ENCODE data around the gene HS6ST2.
"Not testable (repeated sequence)": the region's sequence is repeated elsewhere in the genome, so short reads cannot be mapped to it uniquely, and the experiment has no call there.

HS6ST2 gene

DNA sequence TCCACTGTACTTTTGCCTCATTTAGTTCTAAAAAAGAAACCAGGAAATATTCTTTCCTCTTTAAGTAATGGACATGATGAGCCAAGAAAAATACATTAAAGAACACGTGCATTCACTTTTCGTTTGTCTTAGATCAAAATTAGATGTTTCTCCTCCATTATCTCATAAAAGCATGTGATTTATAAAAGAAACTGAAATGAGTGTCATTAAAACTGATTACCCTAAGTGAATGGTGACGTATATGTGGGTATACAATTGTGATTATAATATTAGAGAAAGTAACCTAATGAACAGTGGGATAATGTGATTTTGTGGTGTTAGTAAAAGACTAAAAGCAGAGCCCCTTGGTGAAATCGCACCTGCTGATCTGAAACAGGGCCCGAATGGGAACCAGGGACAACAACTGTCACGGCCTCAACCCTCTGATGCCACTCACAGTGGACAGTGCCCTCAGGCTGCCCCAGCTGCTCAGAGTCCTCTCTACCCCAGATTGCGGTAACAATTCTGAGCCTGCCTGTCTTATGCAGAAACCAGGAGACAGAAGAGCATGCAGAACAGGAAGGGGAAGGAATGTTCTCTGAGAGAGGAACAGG lies 25.7 kb upstream of the HS6ST2 start:
- no peaks in the 10 kb centered on the region for H3K79me2 ChIP-seq (ENCODE audit: control insufficient read depth, low read length)
- no peaks in the 10 kb centered on the region for H3K9me3 ChIP-seq (ENCODE audit: control insufficient read depth, insufficient read depth, low read length)
- no peak overlapping the region for H3K27ac ChIP-seq (ENCODE audit: low read depth, low read length)
- H3K27me3 ChIP-seq (ENCODE audit: control insufficient read depth, low read length), result no peaks in the 10 kb centered on the region
- H3K9me2 ChIP-seq (replicated peaks; ENCODE audit: control insufficient read depth, low read length), result no peaks in the 10 kb centered on the region
- H3K4me2 ChIP-seq (ENCODE audit: low read length), result no peak overlapping the region
- no peaks in the 10 kb centered on the region for H4K20me1 ChIP-seq (ENCODE audit: control insufficient read depth, insufficient read depth, low read depth, low read length)
- no peaks in the 10 kb centered on the region for H3F3A ChIP-seq (ENCODE audit: control insufficient read depth, insufficient read depth)
- H3K4me1 ChIP-seq (ENCODE audit: control insufficient read depth, low read length), result no peaks in the 10 kb centered on the region
- H3K36me3 ChIP-seq (ENCODE audit: control insufficient read depth, low read length), result no peaks in the 10 kb centered on the region
- TF ChIP-seq EZH2phosphoT487 (IDR thresholded peaks at IDR 0.05; ENCODE audit: borderline replicate concordance, low read length), result no peak
- TF ChIP-seq, protein P1, sequence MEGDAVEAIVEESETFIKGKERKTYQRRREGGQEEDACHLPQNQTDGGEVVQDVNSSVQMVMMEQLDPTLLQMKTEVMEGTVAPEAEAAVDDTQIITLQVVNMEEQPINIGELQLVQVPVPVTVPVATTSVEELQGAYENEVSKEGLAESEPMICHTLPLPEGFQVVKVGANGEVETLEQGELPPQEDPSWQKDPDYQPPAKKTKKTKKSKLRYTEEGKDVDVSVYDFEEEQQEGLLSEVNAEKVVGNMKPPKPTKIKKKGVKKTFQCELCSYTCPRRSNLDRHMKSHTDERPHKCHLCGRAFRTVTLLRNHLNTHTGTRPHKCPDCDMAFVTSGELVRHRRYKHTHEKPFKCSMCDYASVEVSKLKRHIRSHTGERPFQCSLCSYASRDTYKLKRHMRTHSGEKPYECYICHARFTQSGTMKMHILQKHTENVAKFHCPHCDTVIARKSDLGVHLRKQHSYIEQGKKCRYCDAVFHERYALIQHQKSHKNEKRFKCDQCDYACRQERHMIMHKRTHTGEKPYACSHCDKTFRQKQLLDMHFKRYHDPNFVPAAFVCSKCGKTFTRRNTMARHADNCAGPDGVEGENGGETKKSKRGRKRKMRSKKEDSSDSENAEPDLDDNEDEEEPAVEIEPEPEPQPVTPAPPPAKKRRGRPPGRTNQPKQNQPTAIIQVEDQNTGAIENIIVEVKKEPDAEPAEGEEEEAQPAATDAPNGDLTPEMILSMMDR (IDR thresholded peaks at IDR 0.05; ENCODE audit: low read depth, low read length, poor library complexity, severe bottlenecking), result no peak
- no peak overlapping the region for H3K4me3 ChIP-seq (ENCODE audit: low read length)

DNA sequence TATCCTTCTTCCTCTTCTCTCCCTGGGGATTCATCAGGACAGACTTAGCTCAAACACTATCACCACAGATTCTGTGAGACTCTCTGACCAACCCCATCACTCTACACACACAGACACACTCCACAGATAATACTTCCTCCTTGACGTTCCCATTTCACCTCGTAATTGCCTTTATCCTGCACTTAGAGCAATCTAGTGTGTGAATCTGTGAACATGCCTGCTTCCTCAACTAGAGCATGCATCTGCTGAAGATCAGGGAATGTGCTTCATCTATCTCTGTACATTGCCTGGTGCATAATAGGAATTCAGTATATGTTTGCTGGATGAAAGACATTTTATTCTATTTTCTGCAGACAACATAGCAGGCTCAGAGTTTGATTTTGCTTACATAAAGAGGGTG lies 25.1 kb upstream of the HS6ST2 start:
- no peak overlapping the region for H3K4me3 ChIP-seq (ENCODE audit: low read length)
- H3K4me2 ChIP-seq (ENCODE audit: low read length), result no peak overlapping the region
- H3K27ac ChIP-seq (ENCODE audit: low read depth, low read length), result no peak overlapping the region
- H3K9me2 ChIP-seq (replicated peaks; ENCODE audit: control insufficient read depth, low read length), result no peaks in the 10 kb centered on the region
- no peaks in the 10 kb centered on the region for H4K20me1 ChIP-seq (ENCODE audit: control insufficient read depth, insufficient read depth, low read depth, low read length)
- no peaks in the 10 kb centered on the region for H3F3A ChIP-seq (ENCODE audit: control insufficient read depth, insufficient read depth)
- H3K4me1 ChIP-seq (ENCODE audit: control insufficient read depth, low read length), result no peaks in the 10 kb centered on the region
- no peaks in the 10 kb centered on the region for H3K27me3 ChIP-seq (ENCODE audit: control insufficient read depth, low read length)
- no peak for TF ChIP-seq EZH2phosphoT487 (IDR thresholded peaks at IDR 0.05; ENCODE audit: borderline replicate concordance, low read length)
- TF ChIP-seq, protein P1 (IDR thresholded peaks at IDR 0.05; ENCODE audit: low read depth, low read length, poor library complexity, severe bottlenecking), result no peak
- H3K9me3 ChIP-seq (ENCODE audit: control insufficient read depth, insufficient read depth, low read length), result no peaks in the 10 kb centered on the region
- no peaks in the 10 kb centered on the region for H3K79me2 ChIP-seq (ENCODE audit: control insufficient read depth, low read length)
- H3K36me3 ChIP-seq (ENCODE audit: control insufficient read depth, low read length), result no peaks in the 10 kb centered on the region

DNA sequence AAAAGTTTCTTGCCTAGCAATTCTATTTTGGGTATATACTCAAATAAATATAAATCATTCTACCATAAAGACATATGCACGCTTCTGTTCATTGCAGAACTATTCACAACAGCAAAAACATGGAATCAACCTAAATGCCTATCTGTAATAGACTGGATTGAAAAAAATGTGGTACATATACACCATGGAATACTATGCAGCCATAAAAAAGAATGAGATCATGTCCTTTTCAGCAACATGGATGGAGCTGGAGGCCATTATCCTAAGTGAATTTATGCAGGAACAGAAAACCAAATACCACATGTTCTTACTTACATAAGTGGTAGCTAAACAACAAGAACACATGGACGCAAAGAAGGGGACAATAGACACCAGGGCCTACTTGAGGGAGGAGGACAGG lies 21.6 kb upstream of the HS6ST2 start:
- H3F3A ChIP-seq (ENCODE audit: control insufficient read depth, insufficient read depth); H3K27ac ChIP-seq (ENCODE audit: low read depth, low read length); H3K4me2 ChIP-seq (ENCODE audit: low read length); H4K20me1 ChIP-seq (ENCODE audit: control insufficient read depth, insufficient read depth, low read depth, low read length); H3K79me2 ChIP-seq (ENCODE audit: control insufficient read depth, low read length); H3K27me3 ChIP-seq (ENCODE audit: control insufficient read depth, low read length); H3K4me3 ChIP-seq (ENCODE audit: low read length); H3K9me2 ChIP-seq (replicated peaks; ENCODE audit: control insufficient read depth, low read length); H3K9me3 ChIP-seq (ENCODE audit: control insufficient read depth, insufficient read depth, low read length); H3K4me1 ChIP-seq (ENCODE audit: control insufficient read depth, low read length); H3K36me3 ChIP-seq (ENCODE audit: control insufficient read depth, low read length): not testable (repeated sequence)

DNA sequence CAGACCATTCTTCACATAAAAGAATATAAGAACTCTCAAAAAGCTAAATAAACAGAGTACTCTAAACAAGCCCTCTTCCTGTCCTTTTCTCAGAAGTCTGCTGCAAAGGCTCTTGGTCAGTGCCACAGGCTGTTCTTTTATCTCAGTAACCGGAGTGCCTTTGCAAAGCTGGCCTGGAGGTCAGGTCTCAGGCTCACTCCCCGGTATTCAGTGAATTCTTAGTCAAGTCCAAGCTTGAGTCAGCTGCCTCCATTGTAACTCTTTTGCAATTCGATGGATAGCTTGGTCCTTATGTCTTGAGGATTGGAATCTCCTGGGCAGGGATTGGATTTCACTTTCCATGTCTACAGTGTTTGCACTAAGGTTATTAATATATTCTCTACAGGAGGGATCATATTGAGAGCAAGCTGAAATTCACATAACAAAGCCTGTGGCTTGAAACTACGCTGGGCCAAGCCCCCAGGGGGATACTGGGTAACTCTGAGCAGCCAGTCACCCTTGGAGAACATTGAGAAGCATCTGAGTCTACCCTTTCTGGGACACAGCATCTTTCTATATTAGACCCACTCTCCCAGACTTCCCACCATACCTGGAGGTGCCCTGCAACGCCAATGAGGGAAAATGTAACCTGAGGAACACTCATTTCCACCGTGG lies 10.0 kb upstream of the HS6ST2 start:
- H4K20me1 ChIP-seq (ENCODE audit: control insufficient read depth, insufficient read depth, low read depth, low read length), result no peaks in the 10 kb centered on the region
- H3K4me3 ChIP-seq (ENCODE audit: low read length), result no peak overlapping the region
- H3K36me3 ChIP-seq (ENCODE audit: control insufficient read depth, low read length), result no peaks in the 10 kb centered on the region
- no peak for TF ChIP-seq EZH2phosphoT487 (IDR thresholded peaks at IDR 0.05; ENCODE audit: borderline replicate concordance, low read length)
- TF ChIP-seq, protein P1 (IDR thresholded peaks at IDR 0.05; ENCODE audit: low read depth, low read length, poor library complexity, severe bottlenecking), result no peak
- no peaks in the 10 kb centered on the region for H3F3A ChIP-seq (ENCODE audit: control insufficient read depth, insufficient read depth)
- H3K27me3 ChIP-seq (ENCODE audit: control insufficient read depth, low read length), result no peaks in the 10 kb centered on the region
- no peaks in the 10 kb centered on the region for H3K79me2 ChIP-seq (ENCODE audit: control insufficient read depth, low read length)
- H3K4me2 ChIP-seq (ENCODE audit: low read length), result no peak overlapping the region
- no peaks in the 10 kb centered on the region for H3K9me2 ChIP-seq (replicated peaks; ENCODE audit: control insufficient read depth, low read length)
- H3K9me3 ChIP-seq (ENCODE audit: control insufficient read depth, insufficient read depth, low read length), result no peaks in the 10 kb centered on the region
- no peak overlapping the region for H3K27ac ChIP-seq (ENCODE audit: low read depth, low read length)
- H3K4me1 ChIP-seq (ENCODE audit: control insufficient read depth, low read length), result no peaks in the 10 kb centered on the region

Measured in DOHH2 (cell line).